ENCODE results near the gene RIF1. TPM values are rescaled to one million over a fixed set of nuclear protein-coding genes. Genes with fewer than 3 reads are reported as not detected.

The RIF1 gene
- total RNA-seq, 1 experiment from 2014 or later, result 26.8 TPM

DNA sequence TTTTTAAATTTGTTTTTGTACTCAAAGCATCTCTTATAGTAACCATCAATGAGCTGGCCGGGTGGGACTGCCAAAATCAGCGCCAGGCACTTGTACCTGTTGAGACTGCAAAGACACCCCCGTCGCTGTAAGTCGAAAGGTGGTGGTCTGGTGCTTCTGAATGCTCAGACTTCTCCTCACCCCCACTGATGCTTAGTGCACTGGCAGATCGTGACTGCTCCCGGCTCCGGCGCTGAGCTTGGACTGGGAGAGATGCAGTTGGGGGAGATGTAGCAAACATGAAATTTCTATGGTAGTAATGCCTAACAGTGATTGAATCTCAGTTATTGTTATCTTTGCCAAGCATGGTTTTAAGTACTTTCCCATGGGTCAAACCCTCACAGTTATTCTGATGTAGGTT, 80.6 kb downstream of the RIF1 start:
- DNase-seq (ENCODE audit: low spot score), result no peak
- in situ Hi-C loops (cut with HindIII; ENCODE audit: low sequenced_read_pairs), result no loop called here

- in situ Hi-C loops (cut with HindIII; ENCODE audit: low sequenced_read_pairs), result no loop called here
- DNase-seq (ENCODE audit: low spot score), result no peak
These were observed 81.8 kb downstream of the RIF1 start for GRCh38 chr2:151491496-151491895.

- in situ Hi-C loops (cut with HindIII; ENCODE audit: low sequenced_read_pairs), result no loop called here
- DNase-seq (ENCODE audit: low spot score), result no peak
These were observed 88.5 kb downstream of the RIF1 start for GRCh38 chr2:151498178-151498577.

DNA sequence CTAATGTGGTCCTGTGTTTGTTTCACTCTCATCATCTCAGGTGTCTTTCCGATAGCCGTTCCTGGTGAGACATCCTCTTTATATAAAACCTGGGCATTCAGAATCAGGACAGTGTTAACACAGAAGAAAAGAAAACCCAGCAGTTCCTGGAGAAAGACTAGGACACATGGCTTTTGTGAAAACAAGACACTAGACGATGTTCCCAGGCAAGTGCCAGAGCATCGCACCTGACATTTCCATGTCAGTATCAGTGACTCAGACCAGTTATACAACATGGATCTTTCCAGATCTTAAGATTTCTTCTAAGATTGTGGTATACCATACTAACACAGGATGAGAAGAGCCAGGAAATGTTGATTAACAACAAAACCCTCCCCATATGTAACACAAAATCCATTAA, 96.5 kb downstream of the RIF1 start:
- no peak for DNase-seq (ENCODE audit: low spot score)
- in situ Hi-C loops (cut with HindIII; ENCODE audit: low sequenced_read_pairs), result no loop called here

DNA sequence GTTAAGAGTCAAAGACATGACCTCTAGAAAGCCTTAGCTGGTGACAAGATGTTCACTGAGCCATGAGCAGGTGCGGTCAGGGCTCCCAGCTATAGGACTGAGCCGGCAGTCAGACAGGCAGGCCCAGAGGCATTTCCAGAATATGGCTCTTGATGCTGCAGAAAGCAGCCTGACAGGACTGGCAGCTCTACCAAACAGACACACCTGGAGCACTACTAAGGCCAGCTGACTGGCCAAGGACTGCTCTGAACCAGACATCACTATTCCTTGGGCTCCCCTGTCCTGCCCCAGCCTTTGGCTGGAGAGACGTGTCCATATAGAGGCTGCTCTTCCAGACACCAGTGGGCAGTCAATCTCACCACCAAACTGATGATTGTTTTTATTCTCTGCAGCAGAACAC, 98.8 kb downstream of the RIF1 start:
- in situ Hi-C loops (cut with HindIII; ENCODE audit: low sequenced_read_pairs), result no loop called here
- no peak for DNase-seq (ENCODE audit: low spot score)

DNA sequence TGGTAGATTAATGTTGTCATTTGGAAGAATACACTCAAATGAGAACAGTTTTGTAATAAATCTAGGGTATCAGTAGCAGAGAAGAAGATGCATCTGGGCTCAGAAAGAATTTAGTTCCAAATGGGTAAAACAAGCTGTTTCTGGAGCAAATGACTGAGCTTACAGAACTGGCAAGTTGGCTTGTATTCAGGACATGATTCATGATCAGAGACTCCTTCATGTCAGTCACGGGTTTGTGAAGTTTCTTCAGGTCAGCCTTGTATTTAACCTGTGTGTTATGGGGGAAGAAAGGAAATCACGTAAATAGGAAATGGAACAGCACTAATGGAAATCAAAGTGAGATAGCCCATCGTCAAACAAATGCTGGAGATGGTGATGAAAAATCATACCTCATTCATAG, 109.1 kb downstream of the RIF1 start:
- DNase-seq (ENCODE audit: low spot score), result no peak
- in situ Hi-C loops (cut with HindIII; ENCODE audit: low sequenced_read_pairs), result no loop called here

GRCh38 chr2:151520976-151521375, 111.3 kb downstream of the RIF1 start:
- in situ Hi-C loops (cut with HindIII; ENCODE audit: low sequenced_read_pairs), result no loop called here
- no peak for DNase-seq (ENCODE audit: low spot score)

DNA sequence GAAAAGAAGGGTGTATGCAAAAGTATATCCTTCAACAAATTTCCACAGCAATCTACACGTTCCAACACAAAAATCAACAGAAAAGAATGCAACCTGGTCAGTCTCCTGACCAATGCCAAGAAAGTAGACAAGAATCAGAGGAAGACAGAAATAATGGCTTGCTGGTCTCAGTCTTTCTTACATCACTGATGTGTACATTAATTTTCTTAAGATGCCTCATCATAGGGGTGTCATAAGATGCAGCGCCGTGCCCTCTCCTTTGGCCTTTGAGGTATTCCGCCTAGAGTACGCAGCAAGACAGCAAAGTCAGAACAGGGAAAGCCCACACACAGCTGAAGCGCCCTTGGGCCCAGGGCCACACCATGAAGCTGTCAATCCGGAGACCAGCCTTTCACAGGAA, 112.9 kb downstream of the RIF1 start:
- no peak for DNase-seq (ENCODE audit: low spot score)
- in situ Hi-C loops (cut with HindIII; ENCODE audit: low sequenced_read_pairs), result no loop called here

DNA sequence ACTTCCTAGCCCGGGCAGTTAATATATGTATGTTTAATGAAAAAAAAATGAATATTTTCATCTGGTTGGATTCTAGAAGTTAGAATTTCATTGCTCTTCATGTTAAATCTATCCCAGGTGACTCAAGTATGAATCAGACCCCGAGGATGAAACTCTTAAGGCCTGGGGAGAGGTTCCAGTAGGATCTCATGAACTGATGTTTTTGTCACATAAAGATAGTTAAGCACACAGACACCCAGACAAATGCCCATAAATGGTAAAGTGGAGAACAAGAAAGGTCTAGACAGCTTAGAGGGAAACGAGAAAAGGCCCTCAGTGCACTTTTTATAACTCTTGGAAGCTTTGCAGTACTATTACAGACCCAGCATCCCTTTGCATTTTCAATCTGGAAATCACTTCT, 114.1 kb downstream of the RIF1 start:
- DNase-seq (ENCODE audit: low spot score), result no peak
- in situ Hi-C loops (cut with HindIII; ENCODE audit: low sequenced_read_pairs), result no loop called here

GRCh38 chr2:151525821-151526373, 116.2 kb downstream of the RIF1 start:
- in situ Hi-C loops (cut with HindIII; ENCODE audit: low sequenced_read_pairs), result no loop called here
- no peak for DNase-seq (ENCODE audit: low spot score)

DNA sequence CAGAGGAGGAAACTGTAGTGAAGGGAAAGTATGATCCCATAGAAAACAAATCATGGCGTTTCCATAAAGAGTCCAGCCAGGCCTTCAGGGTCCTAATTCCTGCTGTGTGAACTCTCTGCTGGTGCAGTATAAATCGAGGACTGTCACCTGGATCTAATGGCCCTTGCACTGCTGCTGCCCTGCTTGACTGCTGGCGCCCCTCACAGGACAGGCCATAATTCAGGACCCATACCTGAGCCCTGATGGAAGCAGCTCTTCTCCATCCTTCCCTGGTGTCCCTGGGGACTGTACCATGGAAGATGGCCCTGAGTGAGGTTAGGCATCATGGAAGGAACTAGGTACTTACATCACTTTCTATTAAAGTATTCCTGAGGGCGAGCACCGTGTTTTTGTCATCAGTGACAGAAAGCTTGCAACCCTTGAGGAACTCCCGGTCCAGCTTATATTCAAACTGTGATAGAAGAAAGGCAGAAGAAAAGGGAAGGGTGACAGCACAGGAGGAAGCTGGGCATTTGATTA, 116.9 kb downstream of the RIF1 start:
- in situ Hi-C loops (cut with HindIII; ENCODE audit: low sequenced_read_pairs), result no loop called here

More for the DNA sequence above, 116.9 kb downstream of the RIF1 start:
- DNase-seq (ENCODE audit: low spot score), result no peak

Other genes starting within 250 kb of the RIF1 start
- gene RBM43, start 148.0 kb upstream of the RIF1 start, total RNA-seq (2014; rRNA removed; shearing (Covaris generic)), result 3.5 and 5.2 TPM in 2 replicates
- not detected in 2 replicates for gene NMI, start 120.2 kb upstream of the RIF1 start, total RNA-seq (2014; rRNA removed; shearing (Covaris generic))
- gene TNFAIP6, start 52.3 kb upstream of the RIF1 start, total RNA-seq (2014; rRNA removed; shearing (Covaris generic)), result not detected in 2 replicates

Data from G401 (cell line).